T-helper 22 cell (primary cell): ENCODE results near the gene FOXJ3.
A peak's percentile ranks its signal among the peaks of the same experiment; 100 is the strongest.

Experiments
- DNase-seq: peaks from one replicate; pipeline ENCODE4 v3.0.0-alpha.2; 2020; ENCODE audit warnings: low read depth

The FOXJ3 gene

DNA sequence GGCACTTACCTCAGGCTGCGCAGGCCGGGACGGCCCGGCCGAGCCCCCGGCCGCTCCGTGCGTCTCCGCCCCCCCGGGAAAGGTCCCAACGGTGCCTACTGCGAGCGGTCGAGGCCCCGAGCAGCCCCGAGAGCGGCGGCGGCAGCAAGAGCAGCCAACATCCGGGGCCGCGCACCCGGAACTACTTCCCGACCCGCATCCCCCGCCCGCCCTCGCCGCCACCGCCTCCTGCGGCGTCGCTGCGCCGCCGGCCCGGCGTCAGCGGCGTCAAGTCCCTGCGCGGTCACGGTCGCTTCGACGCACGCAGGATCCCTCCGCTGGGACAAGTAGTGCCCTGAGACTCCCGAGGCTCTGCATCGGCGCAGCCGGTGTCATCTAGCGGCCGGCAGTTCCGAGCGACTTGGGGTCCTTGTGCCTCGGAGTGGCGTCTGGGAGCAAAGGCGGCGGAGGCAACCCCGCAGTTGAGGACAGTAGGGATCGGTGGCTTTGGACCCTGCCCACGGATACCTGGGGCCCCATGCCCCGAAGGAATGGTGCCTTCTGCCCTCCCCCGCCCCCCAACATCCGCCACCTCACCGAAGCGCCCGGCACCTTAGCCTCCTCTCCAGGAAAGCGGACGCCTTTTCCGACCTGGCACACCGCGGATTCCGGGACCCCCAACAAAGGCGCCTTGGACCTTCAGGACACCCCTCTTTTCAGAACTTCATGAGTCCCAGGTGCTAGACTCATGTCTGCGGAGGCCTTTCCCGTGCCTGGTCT lies at the start of gene FOXJ3:
FOXJ3 (minus strand) TSS at position 186 of the 759 bp plus-strand sequence. CDS start 24,142 bp downstream, outside the sequence.
- peak; percentile 84 for DNase-seq

DNA sequence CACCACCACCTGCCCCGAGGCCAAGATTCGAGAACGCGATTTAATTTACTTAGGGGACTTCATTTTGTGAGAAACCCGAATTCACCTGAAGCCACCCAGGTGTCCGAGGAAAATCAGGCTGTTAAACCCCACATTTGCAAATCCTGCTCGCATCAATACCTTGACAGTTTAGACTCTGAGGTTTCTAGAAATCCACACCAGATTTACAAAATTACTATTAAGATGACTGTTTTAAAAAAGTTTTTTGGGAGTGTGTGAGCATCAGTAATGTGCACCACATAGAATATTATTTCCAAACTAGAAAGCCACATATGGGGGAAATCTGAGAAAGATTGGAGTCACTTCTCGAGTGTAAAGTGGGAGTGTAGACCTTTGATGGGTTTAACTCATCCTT lies 46.2 kb upstream of the FOXJ3 start:
- DNase-seq = no peak

DNA sequence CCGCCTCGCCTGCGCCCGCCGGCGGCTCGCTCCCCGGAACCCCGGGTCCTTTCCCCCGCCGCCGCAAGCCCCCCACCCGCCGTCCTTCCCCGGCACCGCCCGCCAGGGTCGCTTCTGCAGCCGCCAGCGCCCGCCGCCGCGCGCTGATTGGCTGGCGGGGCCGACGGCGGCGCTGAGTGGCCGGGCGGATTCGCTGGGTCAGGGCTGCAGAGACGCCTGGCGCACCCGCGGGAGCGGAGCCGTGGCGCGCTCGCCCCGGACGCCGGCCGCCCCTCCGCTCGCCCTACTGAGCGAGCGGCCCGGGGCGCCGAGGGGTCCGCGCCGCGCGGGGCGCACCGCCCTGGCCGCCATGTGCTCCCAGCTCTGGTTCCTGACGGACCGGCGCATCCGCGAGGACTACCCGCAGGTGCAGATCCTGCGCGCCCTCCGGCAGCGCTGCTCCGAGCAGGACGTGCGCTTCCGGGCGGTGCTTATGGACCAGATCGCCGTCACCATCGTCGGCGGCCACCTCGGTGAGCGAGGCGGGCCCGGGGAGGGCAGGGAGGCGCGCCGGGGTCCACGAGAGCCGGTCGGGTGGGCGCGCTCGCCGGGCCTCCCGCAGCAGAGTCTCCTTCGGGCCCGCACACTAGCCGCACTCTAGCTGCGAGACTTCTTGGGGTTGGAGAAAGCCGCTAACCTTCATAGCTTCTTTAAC lies 45.7 kb upstream of the FOXJ3 start, which contains the start of gene RIMKLA:
RIMKLA (plus strand) TSS at position 207 of the 694 bp plus-strand sequence; CDS start at position 350, 143 bp downstream.
- no peak for DNase-seq

DNA sequence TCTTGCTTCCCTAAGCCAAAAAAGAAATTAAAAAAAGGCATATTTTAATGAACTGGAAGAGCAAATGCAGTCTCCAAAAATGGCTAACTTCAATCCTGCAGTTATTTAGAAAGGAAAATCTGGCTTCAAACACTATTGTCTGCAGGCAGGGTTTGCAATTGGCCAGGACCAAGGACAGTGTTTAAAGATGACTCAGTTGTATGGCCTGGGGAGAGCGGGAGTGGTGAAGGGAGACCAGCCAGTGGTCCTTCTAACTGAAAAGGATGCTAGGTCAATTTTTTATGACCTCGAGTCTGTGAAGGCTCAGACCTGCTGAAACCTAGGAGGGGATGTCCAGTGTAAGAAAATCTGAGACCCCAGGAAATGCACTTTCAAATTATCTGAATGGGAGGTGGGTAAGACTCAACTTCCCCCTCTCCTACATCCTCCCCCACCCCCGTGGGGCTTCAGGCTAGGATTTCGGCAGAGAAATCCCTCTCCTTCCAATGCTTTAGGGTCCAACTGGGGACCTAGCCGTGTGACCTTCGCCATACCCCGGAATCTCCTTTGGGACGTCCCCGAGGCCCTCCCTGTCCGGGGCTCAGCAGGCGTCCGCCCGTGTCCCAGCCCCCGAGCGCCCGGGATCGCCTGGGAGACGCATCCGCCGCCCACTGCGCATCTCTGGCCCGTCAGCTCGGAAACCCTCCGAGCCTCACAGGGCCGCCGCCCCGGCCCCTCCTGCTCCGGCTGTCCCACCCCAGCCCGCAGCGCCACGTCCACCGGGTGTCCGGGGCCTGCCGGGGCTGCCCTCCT lies 45.0 kb upstream of the FOXJ3 start:
- DNase-seq = no peak

DNA sequence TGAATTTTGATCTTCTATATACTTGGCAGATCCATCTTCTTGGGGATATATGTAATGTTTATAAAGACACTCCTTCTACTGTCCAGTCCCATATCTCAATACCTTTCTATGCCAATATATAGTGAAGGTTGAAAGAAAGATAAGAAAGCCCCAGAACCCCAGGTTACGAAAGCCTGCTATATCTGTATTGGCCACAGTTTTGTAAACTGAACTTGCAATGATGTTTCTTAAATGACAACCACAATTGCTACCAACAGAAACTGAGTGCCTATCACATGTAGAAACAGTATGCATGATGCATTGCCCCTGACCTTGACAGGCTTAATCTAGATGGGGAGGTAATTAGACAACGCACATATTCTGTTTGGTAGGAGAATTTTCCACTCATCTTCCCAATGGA lies 37.8 kb upstream of the FOXJ3 start:
- no peak for DNase-seq

DNA sequence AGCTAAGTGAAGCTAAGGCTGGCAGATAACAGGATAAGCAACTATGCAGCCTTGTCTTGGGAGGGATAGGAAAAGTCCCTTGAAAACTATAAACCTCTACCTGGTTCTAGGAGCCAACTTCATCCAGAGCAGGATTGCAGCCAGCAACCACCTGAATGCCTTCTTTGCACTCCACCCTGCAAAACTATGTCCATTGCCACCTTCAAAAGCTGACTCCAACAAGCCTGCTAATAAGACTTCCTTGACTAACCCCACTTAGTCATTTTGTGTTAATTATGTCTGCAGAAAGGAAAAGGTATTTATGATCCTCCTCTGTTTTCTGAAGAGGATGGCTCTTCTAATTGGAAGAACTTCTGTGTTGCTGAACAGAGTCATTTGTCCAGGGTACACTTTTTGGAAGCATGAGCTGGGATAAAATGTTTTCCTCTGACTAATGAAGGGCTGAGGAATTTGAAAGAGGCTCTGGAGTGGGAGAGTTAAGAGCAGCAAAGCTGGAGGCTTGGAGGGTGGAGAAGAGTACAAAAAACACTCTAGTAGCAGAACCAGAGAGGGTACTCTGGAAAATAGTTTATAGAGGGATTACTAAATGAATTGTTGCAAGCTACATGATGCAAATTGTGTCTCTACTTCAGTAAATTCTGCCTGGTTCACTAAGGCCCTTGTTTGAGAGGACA lies 36.0 kb upstream of the FOXJ3 start:
- DNase-seq = no peak

DNA sequence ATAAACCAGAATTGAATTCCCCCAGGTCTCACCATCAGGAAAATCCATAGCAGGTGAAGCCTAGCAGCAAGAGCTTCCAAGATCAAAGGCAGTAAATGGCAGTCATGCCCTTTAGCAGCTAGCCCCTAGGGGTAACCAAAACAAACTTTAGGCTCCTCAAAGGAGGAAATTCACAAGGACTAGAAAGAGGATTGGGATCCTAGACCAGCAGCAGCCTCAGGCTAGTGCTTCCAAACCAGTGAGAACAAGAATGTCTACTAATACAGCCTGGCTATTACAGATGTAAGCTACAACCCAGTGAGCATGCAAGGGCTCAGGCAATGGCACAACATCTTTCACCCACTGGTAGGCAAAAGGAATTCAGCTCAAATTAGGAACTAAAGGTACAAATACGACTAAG lies 34.4 kb upstream of the FOXJ3 start:
- DNase-seq = no peak

DNA sequence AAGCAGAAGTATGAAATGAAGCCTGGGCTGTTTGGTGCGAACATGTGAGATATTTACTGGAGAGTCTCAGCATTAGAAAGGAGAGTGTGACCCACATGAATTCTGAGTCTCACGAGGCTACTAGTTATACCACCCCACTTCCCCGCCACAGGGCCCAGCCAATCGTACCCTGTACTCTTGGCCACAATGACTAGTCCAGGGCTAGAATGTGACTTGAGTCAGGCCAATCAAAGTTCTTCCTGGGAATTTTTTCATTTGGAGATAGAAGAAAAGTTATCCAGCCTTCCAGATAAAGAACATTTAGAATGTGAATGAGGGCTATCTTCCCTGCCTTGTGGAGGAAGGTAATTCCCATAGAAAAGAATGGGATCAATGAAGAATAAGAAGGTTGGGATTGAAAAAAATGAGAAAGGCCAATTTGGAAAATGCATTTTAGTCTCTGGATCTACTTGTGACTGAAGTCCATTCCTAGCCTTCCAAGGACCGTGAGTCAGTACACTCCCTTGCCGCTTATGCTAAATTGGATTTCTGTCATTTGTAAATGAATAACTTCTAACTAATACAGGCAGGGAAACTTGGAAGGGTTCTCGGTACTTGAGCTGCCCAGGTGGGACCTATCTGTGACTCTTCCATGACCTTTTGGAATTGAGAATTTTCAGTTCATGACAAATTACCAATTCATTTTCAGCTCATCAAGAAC lies 33.2 kb upstream of the FOXJ3 start:
- DNase-seq = no peak

DNA sequence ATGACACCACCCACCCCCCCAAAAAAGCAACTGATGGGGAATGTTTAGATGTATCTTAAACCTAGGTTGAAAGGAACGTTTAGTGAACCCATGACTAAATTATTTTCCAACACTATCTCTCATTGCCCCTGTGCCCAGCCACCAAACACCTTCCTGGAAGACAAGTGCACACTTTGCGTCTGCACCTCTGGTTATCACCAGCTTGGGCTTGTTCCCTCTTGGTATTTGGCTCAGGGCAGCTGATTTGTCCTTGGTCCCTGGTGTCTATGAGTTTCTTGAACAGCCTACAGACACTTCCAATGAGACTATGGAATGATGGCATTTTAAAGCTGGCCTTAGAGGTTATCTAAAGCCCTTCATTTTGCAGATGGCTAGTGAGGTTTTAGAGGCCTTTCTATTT lies 30.1 kb upstream of the FOXJ3 start:
- DNase-seq = no peak

DNA sequence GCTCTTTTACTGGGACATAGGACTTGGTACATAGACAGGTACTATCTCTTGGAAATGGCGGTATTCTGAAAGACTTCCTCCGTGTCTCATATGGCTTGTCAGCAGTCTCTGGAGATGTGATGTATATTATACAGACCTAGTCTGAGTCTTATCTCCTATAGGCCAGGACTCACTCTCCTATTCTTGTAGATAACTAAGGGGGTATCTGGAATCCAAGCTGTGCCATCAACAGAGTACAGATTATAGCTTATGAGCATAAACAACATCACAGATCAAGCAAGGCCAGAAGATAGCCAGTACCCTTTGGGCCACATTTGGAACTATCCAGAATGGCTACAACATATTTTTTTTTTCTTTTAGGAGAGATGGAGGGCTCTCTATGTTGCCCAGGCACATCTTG lies 29.5 kb upstream of the FOXJ3 start:
- no peak for DNase-seq

DNA sequence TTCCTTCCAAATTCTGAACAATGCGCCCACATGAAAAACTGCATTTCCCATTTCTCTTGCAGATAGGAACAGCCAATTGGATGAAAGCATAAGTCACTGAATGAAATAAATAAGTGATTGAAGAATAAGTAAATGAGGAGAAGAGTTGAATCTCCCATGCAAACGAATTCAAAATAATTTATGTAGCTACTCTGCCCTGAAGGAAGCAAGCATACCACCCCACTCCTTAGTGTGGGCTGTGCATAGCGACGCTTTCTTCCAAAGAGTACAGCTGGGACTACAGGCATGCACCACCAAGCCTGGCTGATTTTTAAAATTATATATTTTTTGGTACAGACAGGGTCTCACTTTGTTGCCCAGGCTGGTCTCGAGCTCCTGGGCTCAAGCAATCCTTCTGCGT lies 29.1 kb upstream of the FOXJ3 start:
- DNase-seq = no peak

DNA sequence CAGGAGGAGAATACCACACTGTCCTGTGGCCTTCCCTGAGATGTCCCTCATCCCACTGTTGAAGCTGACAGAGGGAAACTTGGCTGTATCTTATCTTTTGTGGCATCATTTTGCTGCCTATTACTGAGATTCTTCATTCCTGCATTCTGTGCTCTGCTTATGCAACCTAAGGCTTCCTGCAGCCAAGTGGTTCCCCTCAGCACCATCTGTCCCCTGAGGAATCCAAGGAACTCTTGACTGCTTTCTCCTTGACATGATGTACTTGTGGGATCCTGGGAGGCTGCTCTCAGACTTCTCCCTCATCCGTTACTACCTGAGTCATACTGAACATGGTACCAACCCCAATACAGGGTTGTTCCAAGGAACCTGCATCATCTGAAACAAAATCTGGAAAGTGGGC lies 24.4 kb upstream of the FOXJ3 start:
- no peak for DNase-seq

DNA sequence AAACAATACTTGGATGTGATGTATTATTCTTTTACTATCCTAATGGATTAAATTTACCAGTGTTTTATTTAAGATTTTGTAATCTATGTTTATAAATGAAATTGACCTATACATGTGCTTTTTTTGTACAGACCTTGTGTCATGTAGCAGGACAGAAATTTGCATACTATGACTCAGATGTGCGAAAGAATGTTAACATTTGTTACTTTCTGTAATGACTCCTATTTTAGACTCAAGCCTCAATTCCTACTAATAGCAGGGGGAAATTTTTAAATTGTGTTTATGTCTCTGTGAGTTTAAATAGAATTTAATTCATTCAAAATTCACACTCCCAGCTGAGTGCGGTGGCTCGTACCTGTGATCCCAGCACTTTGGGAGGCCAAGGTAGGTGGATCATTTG lies 23.8 kb upstream of the FOXJ3 start:
- DNase-seq = no peak

DNA sequence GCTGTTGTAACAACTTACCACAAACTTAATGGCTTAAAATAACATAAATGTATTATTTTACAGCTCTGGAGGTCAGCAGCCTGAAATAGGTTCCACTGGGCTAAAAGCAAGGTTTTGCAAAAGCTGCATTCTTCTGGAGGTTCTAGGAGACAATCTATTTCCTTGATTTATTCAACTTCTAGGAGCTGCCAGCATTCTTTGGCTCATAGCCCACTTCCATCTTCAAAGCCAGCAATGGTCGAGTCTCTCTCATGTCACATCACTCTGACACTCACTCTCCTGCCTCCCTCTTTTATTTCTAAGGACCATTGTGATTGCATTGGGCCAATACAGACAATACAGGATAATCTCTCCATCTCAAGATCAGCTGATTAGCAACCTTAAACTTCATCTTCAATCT lies 15.1 kb upstream of the FOXJ3 start:
- DNase-seq = no peak

DNA sequence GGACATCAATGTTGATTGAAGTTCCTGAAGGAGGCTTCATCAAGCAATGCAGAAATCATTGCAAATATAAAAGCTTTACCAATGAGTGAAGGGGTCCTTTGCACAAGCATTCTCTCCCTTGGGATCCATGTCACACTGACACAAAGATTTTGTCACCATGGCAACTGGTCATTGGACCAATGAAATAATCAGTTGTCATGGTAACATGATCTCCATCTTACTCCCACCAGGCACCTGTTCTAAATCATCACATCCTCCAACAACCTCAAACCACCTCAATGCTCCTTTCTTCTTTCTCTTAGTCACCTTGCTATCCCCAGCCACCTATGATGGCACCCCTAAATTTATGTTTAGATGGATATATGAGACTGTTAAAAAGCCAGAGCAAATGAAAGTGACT lies 13.5 kb upstream of the FOXJ3 start:
- no peak for DNase-seq

DNA sequence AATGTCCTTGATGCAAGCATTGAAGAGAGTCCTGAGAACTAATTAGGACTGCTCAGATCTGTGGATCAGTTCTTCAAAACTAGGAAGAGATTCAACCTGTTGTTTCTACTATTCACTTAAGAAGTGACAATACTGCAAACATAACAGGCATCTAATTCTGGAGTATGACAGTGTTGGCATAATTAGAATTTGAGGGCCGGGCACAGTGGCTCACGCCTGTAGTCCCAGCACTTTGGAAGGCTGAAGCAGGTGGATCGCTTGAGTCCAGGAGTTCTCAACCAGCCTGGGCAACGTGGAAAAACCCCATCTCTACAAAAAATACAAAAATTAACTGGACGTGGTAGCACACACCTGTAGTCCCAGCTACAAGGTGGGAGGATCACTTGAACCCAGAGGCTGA lies 8.0 kb upstream of the FOXJ3 start:
- DNase-seq = no peak

DNA sequence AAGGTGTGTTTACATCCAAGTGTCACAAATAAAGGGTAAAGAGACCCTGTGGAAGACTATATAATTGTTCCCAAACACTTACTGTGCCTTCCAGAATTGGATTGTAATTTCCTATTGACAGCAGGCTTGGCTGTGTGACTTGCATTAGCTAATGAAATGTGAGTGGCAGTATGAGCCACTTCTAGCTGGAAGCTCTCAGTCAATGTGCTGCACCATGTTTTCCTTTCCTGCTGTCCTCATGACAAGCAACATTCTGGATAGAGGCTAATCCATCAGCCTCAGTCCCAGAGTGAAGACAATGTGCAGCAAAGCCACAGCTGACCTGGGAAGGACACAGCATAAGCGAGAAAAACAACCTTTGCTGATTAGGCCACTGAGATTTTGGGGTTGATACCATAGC lies 5.9 kb upstream of the FOXJ3 start:
- no peak for DNase-seq

DNA sequence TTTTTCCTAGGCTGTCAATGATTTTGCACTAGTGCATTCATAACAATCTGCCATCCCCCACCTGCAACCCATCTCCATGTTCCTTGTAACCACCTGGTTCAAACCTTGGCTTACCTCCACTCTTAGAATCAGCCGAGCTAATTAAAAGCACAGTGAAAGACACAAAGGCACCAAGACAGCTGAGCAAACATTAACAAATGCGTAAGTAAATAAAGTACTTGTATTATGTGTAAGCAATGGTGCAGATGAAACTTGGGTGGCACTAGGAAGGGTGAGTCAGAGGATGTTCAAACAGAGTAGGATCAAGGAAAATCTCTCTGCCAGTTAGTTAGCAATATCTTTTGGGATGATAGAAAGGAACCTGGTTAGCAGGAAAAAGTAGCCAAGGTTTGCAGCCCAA lies 5.1 kb upstream of the FOXJ3 start:
- no peak for DNase-seq

DNA sequence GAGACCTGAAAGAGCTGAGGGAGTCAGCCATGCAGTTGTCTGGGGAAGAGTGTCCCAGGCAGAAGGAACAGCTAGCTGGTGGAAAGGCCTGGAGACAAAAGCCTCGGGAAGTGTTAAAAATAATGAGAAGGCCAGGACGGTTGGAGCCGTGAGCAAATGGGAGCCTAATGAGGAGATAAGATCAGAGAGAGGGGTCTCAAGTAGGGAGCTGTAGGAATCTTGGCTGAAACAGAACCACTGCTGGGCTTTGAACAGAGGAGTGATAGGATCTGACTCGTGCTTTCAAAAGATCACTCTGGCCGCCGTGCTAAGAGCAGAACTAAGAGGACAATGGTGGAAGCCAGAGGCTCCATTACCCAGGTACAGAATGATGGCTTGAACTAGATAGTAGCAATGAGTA lies 1.9 kb upstream of the FOXJ3 start:
- no peak for DNase-seq

DNA sequence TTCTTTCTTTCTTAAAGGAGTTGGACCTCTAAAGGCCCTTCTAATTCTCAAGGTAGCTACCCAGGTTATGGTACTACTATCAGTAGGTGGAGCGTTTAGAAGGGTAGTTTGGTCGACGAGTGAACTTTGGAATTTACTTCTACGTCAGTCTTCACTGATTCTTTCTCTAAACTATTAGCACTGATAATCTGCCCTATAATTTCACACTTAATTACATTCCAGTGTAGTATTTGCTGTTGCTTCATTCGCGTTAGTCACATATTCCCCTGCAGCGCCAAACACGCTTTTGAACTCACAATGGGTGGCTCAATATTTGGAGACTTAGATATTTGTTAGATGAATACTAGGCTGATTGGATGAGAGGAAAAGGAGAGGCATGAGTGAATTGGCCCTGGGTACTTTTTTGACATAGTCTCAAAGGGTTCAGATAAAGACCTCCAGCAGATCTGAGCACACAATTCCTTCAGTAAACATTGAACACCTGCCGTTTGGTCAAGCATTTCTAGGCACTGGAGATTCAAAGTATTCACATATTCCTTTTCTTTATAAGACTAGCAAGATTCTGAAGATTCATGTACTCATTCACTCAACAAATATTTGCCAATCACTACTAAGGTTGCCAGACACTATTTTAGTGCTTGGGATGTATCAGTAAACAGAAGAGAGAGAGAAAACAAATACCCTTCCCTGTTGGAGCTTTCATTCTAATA lies 929 bp upstream of the FOXJ3 start:
- DNase-seq = no peak
